GM12878 (cell line): Measurements from ENCODE around the gene ENAH. TPM values are rescaled to one million over a fixed set of nuclear protein-coding genes. Genes with fewer than 3 reads are reported as not detected.

Experiments
- ATAC-seq: fragments of 200-7000 bp; cut with Tn5 transposase; 3 replicates; pipeline ENCODE4 v1.9.1; 2020; ENCODE audit warnings: mild to moderate bottlenecking, moderate library complexity
- BruUV-seq: library from RNA; stranded (reverse); fragments of 400-500 nt; replicated peaks from 2 replicates; lab custom pipeline; 2021; lab: Mats Ljungman, UMichigan
- CTCF ChIA-PET: fragments of 300-600 bp; sonication (Branson Sonifier 250); formaldehyde crosslinking; extraction: SDS; loops from one replicate; lab custom pipeline; 2021; ENCODE audit warnings: inconsistent platforms; lab: Yijun Ruan, JAX
- POLR2A ChIA-PET: fragments of 350-600 bp; formaldehyde crosslinking; extraction: SDS; loops from one replicate; lab custom pipeline; 2021; ENCODE audit warnings: inconsistent platforms; lab: Charles Lee
- RAD21 ChIA-PET: fragments of 300-600 bp; sonication (Branson Sonifier 250); formaldehyde crosslinking; loops from one replicate; lab custom pipeline; 2023; ENCODE audit warnings: antibody characterized with exemption; ENCODE audit not compliant: unreplicated experiment; lab: Charles Lee
- SMC1A ChIA-PET: fragments of 300-600 bp; sonication (Branson Sonifier 250); formaldehyde crosslinking; loops from one replicate; lab custom pipeline; 2023; ENCODE audit not compliant: unreplicated experiment, uncharacterized antibody; lab: Charles Lee
- DNase-seq: peaks from one replicate; pipeline ENCODE4 v3.0.0-alpha.2; 2011; ENCODE audit warnings: low read depth, low spot score
- FAIRE-seq: peaks from 3 replicates; lab custom pipeline; 2011; peaks lifted over from hg19 to GRCh38; lab: Jason Lieb, UNC
- H2AFZ ChIP-seq: 2 replicates; pipeline ENCODE4 v1.6.0; 2011; ENCODE audit warnings: low read depth, low read length, control low read depth; ENCODE audit not compliant: control insufficient read depth
- H3K27ac ChIP-seq: 2 replicates; pipeline ENCODE4 v1.5.1; 2011; ENCODE audit warnings: control low read depth; ENCODE audit not compliant: control insufficient read depth, insufficient read depth
- H3K27me3 ChIP-seq, 2 experiments: replicated peaks in 1 of 2; 2 replicates each; pipeline versions ENCODE4 v1.6.0 to v1.6.1; 2011; ENCODE audit warnings: low read length in 1 of 2; ENCODE audit not compliant: control insufficient read depth in 2 of 2, insufficient read depth in 2 of 2
- H3K36me3 ChIP-seq, 2 experiments: 2 replicates each; pipeline ENCODE4 v1.5.1; 2011; ENCODE audit warnings: low read length in 1 of 2; ENCODE audit not compliant: control insufficient read depth in 2 of 2, insufficient read depth in 2 of 2
- H3K4me1 ChIP-seq: 2 replicates; pipeline ENCODE4 v1.6.1; 2011; ENCODE audit warnings: mild to moderate bottlenecking, low read length, moderate library complexity, mixed read lengths; ENCODE audit not compliant: control insufficient read depth, insufficient read depth
- H3K4me2 ChIP-seq: 2 replicates; pipeline ENCODE4 v1.6.0; 2011; ENCODE audit warnings: control low read depth; ENCODE audit not compliant: control insufficient read depth, insufficient read depth
- H3K4me3 ChIP-seq: fragments of 200-600 bp; sonication (generic); 2 replicates; pipeline ENCODE4 v1.5.1; 2016
- H3K79me2 ChIP-seq: 2 replicates; pipeline ENCODE4 v1.6.0; 2011; ENCODE audit warnings: low read length; ENCODE audit not compliant: control insufficient read depth, insufficient read depth
- H3K9ac ChIP-seq: 2 replicates; pipeline ENCODE4 v1.8.0; 2011; ENCODE audit warnings: low read length, control low read depth, mixed read lengths; ENCODE audit not compliant: control insufficient read depth, insufficient read depth
- H3K9me3 ChIP-seq: replicated peaks from 3 replicates; pipeline ENCODE4 v1.5.1; 2011; ENCODE audit warnings: mild to moderate bottlenecking, low read length; ENCODE audit not compliant: control insufficient read depth, insufficient read depth
- H4K20me1 ChIP-seq: 2 replicates; pipeline ENCODE4 v1.6.0; 2011; ENCODE audit not compliant: control insufficient read depth, insufficient read depth
- EZH2 ChIP-seq: IDR thresholded peaks from 2 replicates; pipeline ENCODE4 v1.6.1; 2012; ENCODE audit warnings: low read depth, mild to moderate bottlenecking, control low read depth, inconsistent platforms, low read length, borderline replicate concordance; ENCODE audit not compliant: control insufficient read depth
- JUNB ChIP-seq: IDR thresholded peaks from 2 replicates; pipeline ENCODE4 v1.6.1; 2016; ENCODE audit warnings: antibody characterized with exemption, mild to moderate bottlenecking
- RAD21 ChIP-seq: IDR thresholded peaks from 2 replicates; pipeline ENCODE4 v1.6.1; 2011; ENCODE audit warnings: mild to moderate bottlenecking, low read depth, low read length, moderate library complexity; ENCODE audit not compliant: insufficient read depth
- TAF1 ChIP-seq: IDR thresholded peaks from 2 replicates; pipeline ENCODE4 v1.6.1; 2011; ENCODE audit warnings: mild to moderate bottlenecking, low read depth, low read length, borderline replicate concordance
- WGBS: methylation state at CpG from one replicate; pipeline ENCODE4 v1.1.6; 2016; ENCODE audit warnings: low lambda C conversion rate; ENCODE audit not compliant: insufficient replicate concordance, insufficient coverage; ENCODE audit errors: missing lambda C conversion rate; 5-methylcytosine and 5-hydroxymethylcytosine counted together
- in situ Hi-C: fragments of 300-500 bp; cut with MboI; formaldehyde crosslinking; loops from 9 replicates; pipeline ENCODE4 v1.14.3; 2018; ENCODE audit warnings: mixed read lengths
- intact Hi-C: fragments of 100-400 bp; cut with micrococcal nuclease; formaldehyde crosslinking; loops from one replicate; pipeline ENCODE4 v1.14.2; 2022; ENCODE audit not compliant: unreplicated experiment
- polyA plus RNA-seq, 11 experiments: library from polyadenylated mRNA; depleted of rRNA in 4 of 11; unstranded in 6 of 11; stranded (reverse) in 5 of 11; fragments of >200 nt; fragmentation: Nextera tagmentation in 4 of 11; fragmentation: Illumina TruSeq in 1 of 11; extraction: Ambion mirVana in 4 of 11; extraction: Trizol in 1 of 11; gene quantifications; 1 replicate in 1 of 11; 2 replicates in 10 of 11; pipeline versions ENCODE4 v1.2.1 to v1.2.3, GENCODE V29; 2011 to 2016; ENCODE audit warnings: inconsistent platforms in 2 of 11, missing spikeins in 2 of 11, low read depth in 1 of 11
- total RNA-seq, 4 experiments: library from RNA; depleted of rRNA in 3 of 4; stranded (reverse); fragments of >200 nt in 3 of 4; fragmentation: Illumina TruSeq in 1 of 4; extraction: Trizol in 1 of 4; gene quantifications; 2 replicates each; pipeline versions ENCODE4 v1.2.1 to v1.2.3, GENCODE V29; 2013 to 2021

Gene ENAH
- total and polyA plus RNA-seq, 10 of the 15 experiments (the other 5 are each of a cell fraction or from before 2014, with no cell fraction given): under 0.01 to 0.62 (median 0.06) TPM; not detected in 5

DNA sequence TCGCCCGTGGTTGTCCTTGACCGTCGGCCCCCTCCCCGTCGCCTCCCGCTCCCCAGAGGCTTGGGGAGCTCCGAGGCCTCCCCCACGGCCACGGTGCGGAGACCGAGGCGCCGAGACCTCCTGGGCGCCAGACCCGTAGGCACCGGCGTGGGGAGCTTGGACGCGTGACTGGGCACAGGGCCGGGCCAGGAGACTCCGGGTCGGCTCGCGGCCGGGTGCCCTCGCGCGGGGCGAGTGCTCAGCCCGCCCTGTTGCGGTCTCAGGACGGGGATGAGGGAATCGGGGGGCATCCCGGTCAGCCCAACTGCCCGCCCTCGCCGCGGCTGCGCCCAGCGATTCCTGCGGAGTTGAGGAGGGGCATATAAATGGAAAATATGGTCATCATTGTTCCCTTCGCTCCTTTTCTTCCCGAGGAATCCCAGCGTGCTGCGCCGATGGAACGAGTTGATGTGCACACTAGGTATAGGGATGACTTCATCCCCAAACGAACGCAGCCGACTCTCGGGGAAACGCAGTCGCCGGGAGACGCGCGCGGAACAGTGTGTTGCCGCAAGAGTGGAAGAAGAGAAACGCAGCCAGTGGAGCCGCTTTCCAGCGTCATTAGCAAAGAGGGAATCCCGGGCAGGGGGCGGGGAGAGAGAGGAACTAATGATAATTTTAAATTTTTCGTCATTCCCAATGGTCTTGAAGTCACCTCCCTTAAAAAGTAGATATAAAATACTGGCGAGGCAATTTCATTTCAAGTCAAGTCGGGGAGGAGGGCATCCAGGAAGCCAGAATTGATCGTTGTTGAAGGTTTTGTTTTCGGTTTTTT lies 747 bp upstream of the ENAH start:
- in situ Hi-C loops (no loop called here), intact Hi-C loops (loop anchor here (10.0 kb wide), 1 partner anchor 179 kb away; no protein-coding TSS in a partner anchor)
- Histone ChIP-seq H2AFZ (no peak overlapping the region), H3K36me3 (no peaks in the 10 kb centered on the region), H3K9ac (no peak overlapping the region), H3K4me2 (peak overlapping the region; percentile 72), H3K79me2 (no peaks in the 10 kb centered on the region), H3K27me3 (peaks cover 6 to 15% of the 10 kb centered on the region in 2 experiments), H3K4me3 (no peak overlapping the region; the same call in 1 of the 2 replicates), H4K20me1 (no peaks in the 10 kb centered on the region), H3K9me3 (no peaks in the 10 kb centered on the region), H3K4me1 (peaks cover 3% of the 10 kb centered on the region; the same call in 1 of the 2 replicates), H3K27ac (no peak overlapping the region)
- TF ChIP-seq TAF1 (no peak), JUNB (no peak), EZH2 (peak; percentile 67; the same call in 1 of the 2 replicates), RAD21 (no peak)
- ChIA-PET POLR2A (no interaction called here), SMC1A (no interaction called here), RAD21 (no interaction called here), CTCF (no interaction called here)
- no TSS peak for BruUV-seq
- ATAC-seq (peak; percentile 56), DNase-seq (no peak), FAIRE-seq (no peak)
- 13% methylated on average over 66 of the region's 70 CpGs for WGBS
